ENCODE results near the gene RHOBTB1.

Gene RHOBTB1

GRCh38 chr10:60906411-60906810 lies 37.6 kb downstream of the RHOBTB1 start:
- Histone ChIP-seq H3K9me3 (ENCODE audit: insufficient read depth, low read length) (no peaks in the 10 kb centered on the region), H3K79me2 (ENCODE audit: insufficient read depth, low read length) (no peaks in the 10 kb centered on the region), H3K9ac (ENCODE audit: low read length) (no peak overlapping the region), H4K20me1 (ENCODE audit: low read depth, low read length) (no peaks in the 10 kb centered on the region), H3K27me3 (ENCODE audit: low read length) (no peaks in the 10 kb centered on the region), H2AFZ (ENCODE audit: low read depth, low read length, severe bottlenecking) (no peak overlapping the region), H3K27ac (ENCODE audit: low read depth, low read length) (no peak overlapping the region), H3F3A (ENCODE audit: insufficient read depth) (no peaks in the 10 kb centered on the region), H3K36me3 (ENCODE audit: low read length) (no peaks in the 10 kb centered on the region), H3K9me2 (replicated peaks; ENCODE audit: insufficient read depth, low read length) (no peaks in the 10 kb centered on the region), H3K4me3 (ENCODE audit: insufficient read depth, low read length, poor library complexity, severe bottlenecking) (no peak overlapping the region), H3K4me2 (ENCODE audit: low read depth, low read length, poor library complexity, severe bottlenecking) (no peak overlapping the region)
- TF ChIP-seq EZH2phosphoT487 (conservative IDR thresholded peaks at IDR 0.05; ENCODE audit: low read length) (no peak), CTCF (IDR thresholded peaks at IDR 0.05; ENCODE audit: insufficient read depth, low read length, poor library complexity, severe bottlenecking) (no peak)

DNA sequence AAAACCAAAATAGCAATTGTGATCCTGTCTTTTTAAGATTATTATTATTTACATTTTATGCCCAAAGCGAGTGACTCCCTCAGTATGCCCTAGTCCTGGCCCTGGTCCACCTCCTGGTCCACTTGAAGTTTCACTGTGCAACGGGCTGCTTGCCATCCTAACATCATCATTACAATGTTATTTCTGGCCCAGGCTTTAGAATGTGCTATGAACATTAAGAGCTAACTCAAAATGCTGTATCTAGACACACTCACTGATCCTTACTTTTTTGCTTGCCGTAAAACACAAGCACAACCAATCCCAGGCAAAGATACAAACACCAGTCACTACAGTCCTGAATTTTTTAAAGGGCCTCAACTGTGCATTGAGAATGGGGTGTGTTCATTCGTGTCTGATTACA lies 38.4 kb downstream of the RHOBTB1 start:
- Histone ChIP-seq H2AFZ (ENCODE audit: low read depth, low read length, severe bottlenecking) (no peak overlapping the region), H3K4me3 (ENCODE audit: insufficient read depth, low read length, poor library complexity, severe bottlenecking) (no peak overlapping the region), H3K27ac (ENCODE audit: low read depth, low read length) (no peak overlapping the region), H3K9me3 (ENCODE audit: insufficient read depth, low read length) (no peaks in the 10 kb centered on the region), H3F3A (ENCODE audit: insufficient read depth) (no peaks in the 10 kb centered on the region), H4K20me1 (ENCODE audit: low read depth, low read length) (no peaks in the 10 kb centered on the region), H3K36me3 (ENCODE audit: low read length) (no peaks in the 10 kb centered on the region), H3K9ac (ENCODE audit: low read length) (no peak overlapping the region), H3K27me3 (ENCODE audit: low read length) (no peaks in the 10 kb centered on the region), H3K9me2 (replicated peaks; ENCODE audit: insufficient read depth, low read length) (no peaks in the 10 kb centered on the region), H3K4me2 (ENCODE audit: low read depth, low read length, poor library complexity, severe bottlenecking) (no peak overlapping the region), H3K79me2 (ENCODE audit: insufficient read depth, low read length) (no peaks in the 10 kb centered on the region)
- no peak for TF ChIP-seq EZH2phosphoT487 (conservative IDR thresholded peaks at IDR 0.05; ENCODE audit: low read length)
- TF ChIP-seq CTCF (IDR thresholded peaks at IDR 0.05; ENCODE audit: insufficient read depth, low read length, poor library complexity, severe bottlenecking): no peak

- no peaks in the 10 kb centered on the region for H4K20me1 ChIP-seq (ENCODE audit: low read depth, low read length)
- no peaks in the 10 kb centered on the region for H3F3A ChIP-seq (ENCODE audit: insufficient read depth)
- H3K9me3 ChIP-seq (ENCODE audit: insufficient read depth, low read length): no peaks in the 10 kb centered on the region
- no peaks in the 10 kb centered on the region for H3K79me2 ChIP-seq (ENCODE audit: insufficient read depth, low read length)
- no peak overlapping the region for H3K27ac ChIP-seq (ENCODE audit: low read depth, low read length)
- H2AFZ ChIP-seq (ENCODE audit: low read depth, low read length, severe bottlenecking): no peak overlapping the region
- H3K9me2 ChIP-seq (replicated peaks; ENCODE audit: insufficient read depth, low read length): no peaks in the 10 kb centered on the region
- no peak overlapping the region for H3K9ac ChIP-seq (ENCODE audit: low read length)
- TF ChIP-seq CTCF (IDR thresholded peaks at IDR 0.05; ENCODE audit: insufficient read depth, low read length, poor library complexity, severe bottlenecking): no peak
- no peak for TF ChIP-seq EZH2phosphoT487 (conservative IDR thresholded peaks at IDR 0.05; ENCODE audit: low read length)
- H3K27me3 ChIP-seq (ENCODE audit: low read length): no peaks in the 10 kb centered on the region
- H3K4me3 ChIP-seq (ENCODE audit: insufficient read depth, low read length, poor library complexity, severe bottlenecking): no peak overlapping the region
- no peak overlapping the region for H3K4me2 ChIP-seq (ENCODE audit: low read depth, low read length, poor library complexity, severe bottlenecking)
- H3K36me3 ChIP-seq (ENCODE audit: low read length): no peaks in the 10 kb centered on the region
Observed at GRCh38 chr10:60903096-60903495, 40.9 kb downstream of the RHOBTB1 start.

Data from SU-DHL-6 (cell line).